Sigmoid colon (tissue), 7 donors: ENCODE measurements around the gene HBA1. TPM values are rescaled to one million over a fixed set of nuclear protein-coding genes. Genes with fewer than 3 reads are reported as not detected.
"Not testable (repeated sequence)": the region's sequence is repeated elsewhere in the genome, so short reads cannot be mapped to it uniquely, and the experiment has no call there.

Source experiments
- DNase-seq: peaks from one replicate; pipeline ENCODE4 v3.0.0-alpha.2; 2019
- H3K27ac ChIP-seq, 4 donors: fragments of 200-600 bp; sonication (generic); one replicate each; pipeline ENCODE4 v1.5.1; 2016 to 2019; ENCODE audit warnings: mild to moderate bottlenecking in 1 of 4
- H3K27me3 ChIP-seq, 3 donors: fragments of 200-600 bp; sonication (generic); one replicate each; pipeline ENCODE4 v1.5.1; 2019; ENCODE audit warnings: mild to moderate bottlenecking in 1 of 3
- H3K36me3 ChIP-seq, 4 donors: fragments of 200-600 bp; sonication (generic); one replicate each; pipeline ENCODE4 v1.5.1; 2016 to 2019
- H3K4me1 ChIP-seq, 4 donors: fragments of 200-600 bp; sonication (generic); one replicate each; pipeline ENCODE4 v1.5.1; 2017 to 2019
- H3K4me3 ChIP-seq, 4 donors: fragments of 200-600 bp; sonication (generic); one replicate each; pipeline ENCODE4 v1.5.1; 2017 to 2019; ENCODE audit warnings: mild to moderate bottlenecking in 2 of 4, moderate library complexity in 1 of 4
- H3K9me3 ChIP-seq, 4 donors: fragments of 200-600 bp in 3 of 4; sonication (generic) in 3 of 4; one replicate each; pipeline versions ENCODE4 v1.5.1 to v1.6.1; 2013 to 2019
- CTCF ChIP-seq, 4 experiments: fragments of 450-650 bp in 3 of 4; fragments of 200-600 bp in 1 of 4; IDR thresholded peaks; one replicate each; pipeline ENCODE4 v1.5.1; 2016 to 2019; ENCODE audit warnings: antibody characterized with exemption in 4 of 4, mild to moderate bottlenecking in 3 of 4, moderate library complexity in 2 of 4
- EP300 ChIP-seq, 4 donors: sonication (generic); formaldehyde crosslinking; IDR thresholded peaks; one replicate each; pipeline ENCODE4 v1.6.1; 2017; ENCODE audit warnings: antibody characterized with exemption in 4 of 4
- POLR2A ChIP-seq, 2 donors: fragments of 450-650 bp; IDR thresholded peaks; one replicate each; pipeline ENCODE4 v1.6.1; 2016; ENCODE audit warnings: antibody characterized with exemption in 2 of 2, mild to moderate bottlenecking in 2 of 2, moderate library complexity in 2 of 2
- POLR2AphosphoS5 ChIP-seq, 4 donors: sonication (generic); formaldehyde crosslinking; IDR thresholded peaks; one replicate each; pipeline ENCODE4 v1.6.1; 2017; ENCODE audit warnings: antibody characterized with exemption in 4 of 4
- WGBS, 2 donors: extraction: QIAGEN DNeasy Blood & Tissue Kit; methylation state at CpG; one replicate each; pipeline ENCODE4 v1.1.7; 2013; 5-methylcytosine and 5-hydroxymethylcytosine counted together
- intact Hi-C: fragments of 100-400 bp; cut with DNase I; formaldehyde crosslinking; loops from one replicate; pipeline ENCODE4 v1.15.1; 2023
- polyA plus RNA-seq, 3 donors: library from polyadenylated mRNA; stranded (reverse); fragments of 200-250 nt; gene quantifications; one replicate each; pipeline ENCODE4 v1.2.3, GENCODE V29; 2013
- total RNA-seq, 4 donors: library from RNA; depleted of rRNA; stranded (reverse); fragments of >200 nt; gene quantifications; one replicate each; pipeline ENCODE4 v1.1.0, GENCODE V29; 2016
- donor health status: healthy with polysubstance abuse.
- donor health status: Bipolar disorder and iron deficiency.
- donor health status: healthy.

The HBA1 gene
- total and polyA plus RNA-seq, 7 donors: 1.7 to 4.1 TPM; not detected in 5

- Histone ChIP-seq H3K36me3 (peaks cover 53 to 100% (median 84%) of the 10 kb centered on the region in 4 donors), H3K4me1 (no peaks in the 10 kb centered on the region), H3K9me3 (no peaks in the 10 kb centered on the region), H3K27ac (no peak overlapping the region), H3K27me3 (no peaks in the 10 kb centered on the region), H3K4me3 (no peak overlapping the region)
- WGBS, 2 donors: 88 to 98% methylated on average over 6 of the region's 6 CpGs
- intact Hi-C loops: no loop called here
- no peak for DNase-seq
- no peak for TF ChIP-seq POLR2AphosphoS5 (IDR thresholded peaks at IDR 0.05)
- no peak for TF ChIP-seq CTCF (IDR thresholded peaks at IDR 0.05)
- no peak for TF ChIP-seq POLR2A (IDR thresholded peaks at IDR 0.05)
- no peak for TF ChIP-seq EP300 (IDR thresholded peaks at IDR 0.05)
Measured at GRCh38 chr16:194516-194915, 18.0 kb downstream of the HBA1 start.

- Histone ChIP-seq H3K27ac (no peak overlapping the region), H3K27me3 (no peaks in the 10 kb centered on the region), H3K4me3 (no peak overlapping the region), H3K36me3 (peaks cover 41 to 92% (median 57%) of the 10 kb centered on the region in 4 donors), H3K9me3 (no peaks in the 10 kb centered on the region), H3K4me1 (no peaks in the 10 kb centered on the region)
- WGBS, 2 donors: 96 to 97% methylated on average over 5 of the region's 5 CpGs
- no peak for TF ChIP-seq POLR2AphosphoS5 (IDR thresholded peaks at IDR 0.05)
- no peak for TF ChIP-seq POLR2A (IDR thresholded peaks at IDR 0.05)
- TF ChIP-seq EP300 (IDR thresholded peaks at IDR 0.05): no peak
- TF ChIP-seq CTCF (IDR thresholded peaks at IDR 0.05): no peak
- intact Hi-C loops: no loop called here
- no peak for DNase-seq
Measured at GRCh38 chr16:200388-200787, 23.9 kb downstream of the HBA1 start.

GRCh38 chr16:203246-203645 is 26.8 kb downstream of the HBA1 start:
- Histone ChIP-seq H3K4me3 (no peak overlapping the region), H3K9me3 (no peaks in the 10 kb centered on the region), H3K4me1 (no peaks in the 10 kb centered on the region), H3K27me3 (no peaks in the 10 kb centered on the region), H3K27ac (no peak overlapping the region), H3K36me3 (peaks cover 48 to 92% (median 62%) of the 10 kb centered on the region in 4 donors)
- DNase-seq: no peak
- TF ChIP-seq POLR2A (IDR thresholded peaks at IDR 0.05): no peak
- no peak for TF ChIP-seq CTCF (IDR thresholded peaks at IDR 0.05)
- TF ChIP-seq EP300 (IDR thresholded peaks at IDR 0.05): no peak
- TF ChIP-seq POLR2AphosphoS5 (IDR thresholded peaks at IDR 0.05): no peak
- 98 to 99% methylated on average over 4 of the region's 4 CpGs for WGBS, 2 donors
- intact Hi-C loops: no loop called here

GRCh38 chr16:204046-204445 is 27.6 kb downstream of the HBA1 start:
- WGBS, 2 donors: 97% methylated on average over 9 of the region's 9 CpGs
- H3K36me3 ChIP-seq: peaks cover 40 to 92% (median 56%) of the 10 kb centered on the region in 4 donors
- H3K27ac ChIP-seq, H3K4me3 ChIP-seq, H3K9me3 ChIP-seq, intact Hi-C loops, H3K4me1 ChIP-seq, H3K27me3 ChIP-seq, DNase-seq: not testable (repeated sequence)

GRCh38 chr16:209359-209758 is 32.9 kb downstream of the HBA1 start:
- H3K36me3 ChIP-seq: peaks cover 32 to 100% (median 47%) of the 10 kb centered on the region in 4 donors
- H3K9me3 ChIP-seq, DNase-seq, H3K4me1 ChIP-seq, intact Hi-C loops, H3K4me3 ChIP-seq, H3K27ac ChIP-seq, H3K27me3 ChIP-seq: not testable (repeated sequence)
- 93 to 94% methylated on average over 4 of the region's 4 CpGs for WGBS, 2 donors

- H3K4me3 ChIP-seq, intact Hi-C loops, H3K27ac ChIP-seq, H3K9me3 ChIP-seq, H3K4me1 ChIP-seq, H3K27me3 ChIP-seq, DNase-seq: not testable (repeated sequence)
- 93% methylated on average over 14 of the region's 14 CpGs for WGBS, 2 donors
- H3K36me3 ChIP-seq: peaks cover 14 to 100% (median 39%) of the 10 kb centered on the region in 4 donors
Measured at GRCh38 chr16:211631-212180, 35.2 kb downstream of the HBA1 start.
